Measurements from ENCODE around the gene CHST13.

- TF ChIP-seq CTCF (conservative IDR thresholded peaks at IDR 0.05; ENCODE audit: low read length) (no peak), EZH2phosphoT487 (IDR thresholded peaks at IDR 0.05; ENCODE audit: borderline replicate concordance) (no peak)
These were observed 46.9 kb upstream of the CHST13 start for GRCh38 chr3:126477061-126477380.

All from Loucy (cell line).